HG03103 (cell line): ENCODE measurements around the gene IRAK2.
"Not testable (repeated sequence)": the region's sequence is repeated elsewhere in the genome, so short reads cannot be mapped to it uniquely, and the experiment has no call there.

Experiments
- ATAC-seq: cut with Tn5 transposase; IDR thresholded peaks from one replicate; pipeline ENCODE4 v1.9.1; 2021; ENCODE audit warnings: low read depth; ENCODE audit not compliant: unreplicated experiment

The IRAK2 gene

DNA sequence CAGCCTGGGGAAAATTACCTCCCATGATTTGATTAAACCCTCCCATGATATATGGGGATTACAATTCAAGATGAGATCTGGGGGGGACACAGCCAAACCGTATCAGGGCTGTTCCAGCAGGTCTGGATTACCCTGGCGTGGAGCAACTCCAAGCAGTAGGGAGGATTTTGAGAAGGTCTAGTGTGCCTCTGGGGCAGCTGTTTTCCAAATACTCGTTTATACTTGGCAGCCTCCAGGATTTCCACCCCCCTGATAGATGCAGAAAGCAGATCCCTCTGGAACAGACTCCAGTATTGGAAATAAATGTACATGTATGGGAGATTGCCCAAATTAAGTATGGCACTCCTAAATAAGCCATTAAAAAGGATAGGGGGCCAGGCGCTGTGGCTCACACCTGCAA lies 7.7 kb upstream of the IRAK2 start:
- no peak for ATAC-seq

DNA sequence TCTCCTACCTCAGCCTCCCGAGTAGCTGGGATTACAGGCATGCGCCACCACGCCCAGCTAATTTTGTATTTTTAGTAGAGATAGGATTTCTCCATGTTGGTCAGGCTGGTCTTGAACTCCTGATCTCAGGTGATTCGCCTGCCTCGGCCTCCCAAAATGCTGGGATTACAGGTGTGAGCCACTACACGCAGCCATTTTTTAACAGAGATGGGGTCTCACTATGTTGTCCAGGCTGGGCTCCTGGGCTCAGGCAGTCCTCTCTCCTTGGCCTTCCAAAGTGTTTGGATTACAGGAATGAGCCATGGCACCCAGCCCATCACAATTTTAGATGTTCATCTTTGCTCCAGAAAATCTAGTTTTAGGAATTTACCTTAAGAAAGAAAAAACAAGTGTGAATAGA lies 6.2 kb upstream of the IRAK2 start:
- ATAC-seq: not testable (repeated sequence)

- ATAC-seq: no peak
These were observed 4.4 kb upstream of the IRAK2 start for GRCh38 chr3:10160346-10160745.

GRCh38 chr3:10160925-10161324 lies 3.8 kb upstream of the IRAK2 start:
- no peak for ATAC-seq

DNA sequence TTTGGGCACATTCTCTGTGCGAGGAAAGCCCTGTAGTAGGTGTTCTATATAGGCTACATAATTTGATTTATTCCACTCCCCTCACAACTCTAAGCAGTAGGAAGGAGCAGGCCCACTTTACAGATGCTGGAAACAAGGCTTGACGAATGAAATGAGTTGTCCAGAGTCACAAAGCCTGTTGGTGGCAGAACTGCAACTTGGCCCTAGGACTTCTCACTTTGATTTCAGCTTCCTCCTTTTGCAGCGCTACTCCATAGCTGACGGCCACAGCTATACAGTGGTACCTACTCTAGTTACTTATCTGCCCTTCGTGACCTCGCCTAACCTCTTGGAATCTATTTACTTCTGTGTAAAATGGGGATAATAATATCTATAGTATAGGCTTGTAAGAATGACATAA lies 2.5 kb upstream of the IRAK2 start:
- no peak for ATAC-seq

DNA sequence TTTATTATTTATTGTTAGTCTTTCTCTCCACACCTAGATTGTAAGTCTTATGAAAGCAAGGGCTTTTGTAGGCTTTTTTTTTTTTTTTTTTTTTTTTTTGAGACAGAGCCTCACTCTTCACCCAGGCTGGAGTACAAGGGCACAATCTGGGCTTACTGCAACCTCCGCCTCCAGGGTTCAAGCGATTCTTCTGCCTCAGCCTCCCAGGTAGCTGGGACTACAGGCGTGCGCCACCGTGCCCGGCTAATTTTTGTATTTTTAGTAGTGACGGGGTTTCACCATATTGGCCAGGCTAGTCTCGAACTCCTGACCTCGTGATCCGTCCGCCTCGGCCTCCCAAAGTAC lies 546 bp upstream of the IRAK2 start:
- not testable (repeated sequence) for ATAC-seq

DNA sequence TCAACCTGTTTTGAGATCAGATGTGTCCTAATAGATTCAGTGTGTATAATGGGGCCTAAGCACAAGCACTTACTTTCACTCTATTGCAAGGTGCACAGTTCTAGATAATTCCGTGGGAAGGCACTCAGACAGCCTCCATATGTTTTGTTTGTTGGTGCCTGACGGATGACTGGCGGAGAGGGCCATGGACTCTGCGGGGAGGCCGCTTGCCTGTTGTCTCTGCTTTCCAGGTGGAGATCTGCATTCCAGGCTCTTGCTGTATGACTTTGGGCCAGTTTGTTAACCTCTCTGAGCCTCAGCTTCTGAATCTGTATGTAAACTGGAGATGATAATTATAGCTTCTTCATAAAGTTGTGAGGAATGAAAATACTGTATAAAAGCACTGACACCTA lies 1.5 kb downstream of the IRAK2 start:
- no peak for ATAC-seq

DNA sequence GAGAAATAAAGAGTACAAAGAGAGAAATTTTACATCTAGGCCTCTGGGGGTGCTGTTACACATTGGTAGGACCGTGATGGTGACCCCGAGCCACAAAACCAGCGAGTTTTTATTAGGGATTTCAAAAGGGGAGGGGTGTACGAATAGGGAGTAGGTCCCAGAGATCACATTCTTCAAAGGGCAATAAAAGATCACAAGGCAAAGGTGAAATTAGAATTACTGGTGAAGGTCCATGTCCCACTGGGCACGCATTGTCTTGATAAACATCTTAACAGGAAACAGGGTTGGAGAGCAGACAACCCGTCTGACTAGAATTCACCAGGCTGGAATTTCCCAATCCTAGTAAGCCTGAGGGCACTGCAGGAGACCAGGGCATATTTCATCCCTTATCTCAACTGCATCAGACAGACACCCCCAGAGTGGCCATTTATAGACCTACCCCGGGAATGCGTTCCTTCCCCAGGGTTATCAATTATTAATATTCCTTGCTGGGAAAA lies 4.3 kb downstream of the IRAK2 start:
- ATAC-seq: no peak

GRCh38 chr3:10170915-10171478 lies 6.3 kb downstream of the IRAK2 start:
- ATAC-seq: no peak

- no peak for ATAC-seq
These were observed 8.6 kb downstream of the IRAK2 start for GRCh38 chr3:10173095-10173925.

DNA sequence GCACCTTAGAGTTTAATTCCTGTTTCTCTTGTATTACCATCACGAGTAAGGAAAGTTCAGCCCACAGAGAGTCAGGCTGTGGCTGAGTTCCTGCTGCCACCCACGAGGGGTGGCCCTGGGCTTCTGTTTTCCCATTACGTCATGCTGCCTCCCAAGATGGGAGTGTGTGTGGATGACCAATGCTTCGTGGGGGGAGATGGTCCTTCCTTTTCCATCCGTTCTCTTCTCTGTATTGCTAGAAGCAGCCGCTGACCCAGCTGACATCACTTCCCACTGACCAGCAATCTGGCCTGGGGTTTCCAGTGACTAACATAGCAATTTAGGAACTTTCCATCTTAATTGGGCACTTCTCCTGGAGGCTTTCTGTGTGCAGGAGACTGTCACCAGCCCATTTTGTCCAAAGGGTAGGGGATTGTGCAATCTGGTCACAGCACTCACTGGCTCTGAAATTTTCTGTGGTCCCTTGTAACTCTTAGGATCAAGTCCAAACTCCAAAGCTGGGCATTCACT lies 9.3 kb downstream of the IRAK2 start:
- ATAC-seq: no peak

DNA sequence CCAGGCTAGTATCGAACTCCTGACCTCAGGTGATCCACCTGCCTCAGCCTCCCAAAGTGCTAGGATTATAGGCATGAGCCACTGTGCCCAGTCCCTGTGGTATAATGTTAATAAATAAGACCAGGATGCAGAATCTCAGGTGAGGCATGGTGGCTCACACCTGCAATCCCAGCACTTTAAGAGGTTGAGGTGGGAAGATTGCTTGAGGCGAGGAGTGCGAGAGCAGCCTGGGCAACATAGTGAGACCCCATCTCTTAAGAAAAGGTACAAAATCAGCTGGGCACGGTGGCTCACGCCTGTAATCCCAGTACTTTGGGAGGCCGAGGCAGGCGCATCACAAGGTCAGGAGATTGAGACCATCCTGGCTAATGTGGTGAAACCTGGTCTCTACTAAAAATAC lies 10.6 kb downstream of the IRAK2 start:
- not testable (repeated sequence) for ATAC-seq

- ATAC-seq: not testable (repeated sequence)
These were observed 11.4 kb downstream of the IRAK2 start for GRCh38 chr3:10176150-10176549.

DNA sequence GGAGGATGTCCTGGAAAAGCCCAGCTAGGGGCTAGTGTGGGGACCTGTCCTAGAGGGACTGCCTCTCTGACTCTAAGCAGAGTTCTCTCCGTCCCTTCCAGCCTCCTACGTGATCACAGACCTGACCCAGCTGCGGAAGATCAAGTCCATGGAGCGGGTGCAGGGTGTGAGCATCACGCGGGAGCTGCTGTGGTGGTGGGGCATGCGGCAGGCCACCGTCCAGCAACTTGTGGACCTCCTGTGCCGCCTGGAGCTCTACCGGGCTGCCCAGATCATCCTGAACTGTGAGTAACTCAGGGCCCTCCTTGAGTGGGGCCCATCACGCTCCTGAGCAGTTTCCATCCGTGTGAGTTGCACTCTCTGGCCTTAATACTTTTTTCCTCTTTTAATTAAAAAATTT lies 13.0 kb downstream of the IRAK2 start:
- no peak for ATAC-seq

DNA sequence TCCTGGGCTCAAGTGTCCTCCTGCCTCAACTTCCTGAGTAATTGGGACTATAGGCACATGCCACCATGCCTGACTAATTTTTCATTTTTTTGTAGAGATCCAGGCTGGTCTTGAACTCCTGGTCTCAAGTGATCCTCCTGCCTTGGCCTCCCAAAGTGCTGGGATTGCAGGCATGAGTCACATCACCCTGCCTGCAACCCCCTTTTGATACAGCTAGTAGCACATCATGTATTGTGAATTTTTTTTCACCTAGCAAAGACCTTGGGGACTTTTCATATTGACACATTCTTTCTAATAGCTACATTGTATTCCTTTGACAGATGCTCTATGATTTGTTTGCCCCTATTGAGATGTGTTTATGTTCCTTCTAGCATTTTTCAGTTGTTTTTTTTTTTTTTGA lies 14.2 kb downstream of the IRAK2 start:
- no peak for ATAC-seq

GRCh38 chr3:10180289-10180688 lies 15.6 kb downstream of the IRAK2 start:
- no peak for ATAC-seq

- no peak for ATAC-seq
These were observed 16.1 kb downstream of the IRAK2 start for GRCh38 chr3:10180738-10181295.

DNA sequence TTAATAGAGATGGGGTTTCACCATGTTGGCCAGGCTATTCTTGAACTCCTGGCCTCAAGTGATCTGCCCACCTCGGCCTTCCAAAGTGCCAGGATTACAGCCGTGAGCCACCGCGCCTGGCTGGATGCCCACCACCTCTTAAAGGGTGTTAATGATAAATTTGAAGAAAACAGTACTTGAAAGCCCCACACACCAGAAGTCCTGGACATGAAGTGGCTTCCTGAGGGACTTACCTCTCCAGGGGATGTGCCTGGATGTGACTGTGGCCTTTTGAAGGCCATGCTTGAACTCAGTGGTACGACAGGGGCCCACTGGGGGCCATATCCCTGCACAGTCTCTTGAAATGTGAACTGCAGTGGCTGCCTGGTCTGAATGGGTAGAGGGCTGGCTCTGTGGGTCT lies 18.2 kb downstream of the IRAK2 start:
- no peak for ATAC-seq

GRCh38 chr3:10184250-10184649 lies 19.5 kb downstream of the IRAK2 start:
- no peak for ATAC-seq

DNA sequence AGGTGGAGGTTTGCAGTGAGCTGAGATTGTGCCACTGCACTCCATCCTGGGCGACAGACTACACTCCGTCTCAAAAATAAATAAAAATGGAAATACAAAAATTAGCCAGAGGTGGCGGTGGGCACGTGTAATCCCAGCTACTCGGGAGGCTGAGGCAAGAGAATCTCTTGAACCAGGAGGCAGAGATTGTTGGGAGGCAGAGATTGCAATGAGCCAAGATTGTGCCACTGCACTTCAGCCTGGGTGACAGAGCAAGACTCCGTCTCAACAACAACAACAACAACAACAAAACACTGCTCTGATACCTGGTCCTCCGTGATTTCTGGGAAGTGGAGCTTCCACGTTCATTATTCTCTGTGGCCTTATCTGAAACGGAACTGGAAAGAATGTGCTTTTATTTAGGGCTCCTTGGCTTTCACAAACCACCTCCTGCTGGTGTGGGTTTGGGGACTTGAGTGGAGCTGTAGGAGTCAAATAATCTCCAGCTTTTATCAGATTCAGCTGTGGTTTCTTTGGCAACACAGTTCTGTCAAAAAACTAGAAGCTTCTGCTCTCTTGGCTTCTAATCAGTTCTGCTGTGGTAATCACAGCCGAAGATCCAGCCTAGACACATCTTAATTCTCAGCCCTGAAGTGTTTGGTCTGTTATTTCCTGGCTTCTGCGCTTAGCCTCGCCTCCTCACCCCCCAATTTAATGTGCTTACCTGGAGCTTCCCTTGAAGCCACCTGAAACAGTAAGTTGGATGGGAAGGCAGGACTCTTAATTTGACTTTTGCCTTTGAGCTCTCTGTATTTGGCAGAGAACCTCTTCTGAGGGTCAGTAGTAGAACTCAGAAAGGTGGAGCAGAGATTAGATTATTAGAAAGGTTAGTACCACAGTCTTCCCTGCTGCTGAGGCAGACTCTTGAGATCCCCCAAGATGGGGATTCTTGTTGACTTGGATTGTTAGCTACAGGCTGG lies 21.4 kb downstream of the IRAK2 start:
- ATAC-seq: no peak
